Liver (tissue), 9 donors: ENCODE results near the gene ARHGAP6. TPM values are rescaled to one million over a fixed set of nuclear protein-coding genes. Genes with fewer than 3 reads are reported as not detected.

ENCODE experiments used
- DNase-seq: peaks from one replicate; pipeline ENCODE4 v3.0.0-alpha.2; 2017; ENCODE audit warnings: low spot score
- H3K27ac ChIP-seq, 2 donors: one replicate each; pipeline ENCODE4 v1.7.0; 2013; ENCODE audit warnings: inconsistent platforms in 2 of 2, low read length in 2 of 2, control low read depth in 1 of 2, low read depth in 1 of 2, mild to moderate bottlenecking in 1 of 2
- H3K27me3 ChIP-seq, 4 donors: one replicate each; pipeline versions ENCODE4 v1.6.1 to v1.7.0; 2013; ENCODE audit warnings: low read length in 3 of 4, inconsistent platforms in 1 of 4, mild to moderate bottlenecking in 1 of 4, moderate library complexity in 1 of 4; ENCODE audit not compliant: control insufficient read depth in 4 of 4, insufficient read depth in 4 of 4
- H3K36me3 ChIP-seq, 4 donors: one replicate each; pipeline versions ENCODE4 v1.6.1 to v1.7.0; 2013; ENCODE audit warnings: low read length in 3 of 4, mild to moderate bottlenecking in 3 of 4, low read depth in 1 of 4, moderate library complexity in 1 of 4; ENCODE audit not compliant: control insufficient read depth in 4 of 4, insufficient read depth in 3 of 4
- H3K4me1 ChIP-seq, 4 donors: one replicate each; pipeline versions ENCODE4 v1.6.1 to v1.7.0; 2013; ENCODE audit warnings: low read length in 3 of 4, mild to moderate bottlenecking in 3 of 4, moderate library complexity in 1 of 4; ENCODE audit not compliant: control insufficient read depth in 4 of 4, insufficient read depth in 4 of 4
- H3K4me3 ChIP-seq, 3 donors: one replicate each; pipeline versions ENCODE4 v1.6.1 to v1.7.0; 2013; ENCODE audit warnings: low read length in 3 of 3, control low read depth in 1 of 3, low read depth in 1 of 3, mild to moderate bottlenecking in 1 of 3
- H3K9ac ChIP-seq, 2 donors: one replicate each; pipeline ENCODE4 v1.7.0; 2013; ENCODE audit warnings: low read length in 2 of 2, mild to moderate bottlenecking in 2 of 2, moderate library complexity in 2 of 2, control low read depth in 1 of 2, low read depth in 1 of 2
- H3K9me3 ChIP-seq, 4 donors: one replicate each; pipeline versions ENCODE4 v1.6.1 to v1.7.0; 2013; ENCODE audit warnings: low read length in 3 of 4; ENCODE audit not compliant: control insufficient read depth in 4 of 4
- EGR1 ChIP-seq, 2 donors: IDR thresholded peaks; 2 replicates each; pipeline ENCODE4 v1.6.1; 2016 to 2018; ENCODE audit warnings: antibody characterized with exemption in 2 of 2, low read depth in 2 of 2
- FOXA1 ChIP-seq: IDR thresholded peaks from 2 replicates; pipeline ENCODE4 v1.6.1; 2016; ENCODE audit warnings: antibody characterized with exemption
- FOXA2 ChIP-seq: IDR thresholded peaks from 2 replicates; pipeline ENCODE4 v1.6.1; 2016; ENCODE audit warnings: antibody characterized with exemption
- GABPA ChIP-seq, 2 donors: IDR thresholded peaks in 1 of 2; conservative IDR thresholded peaks in 1 of 2; 2 replicates each; pipeline ENCODE4 v1.6.1; 2016; ENCODE audit warnings: antibody characterized with exemption in 2 of 2, mild to moderate bottlenecking in 1 of 2, moderate library complexity in 1 of 2
- HNF4A ChIP-seq, 2 donors: conservative IDR thresholded peaks; 2 replicates each; pipeline ENCODE4 v1.6.1; 2016; ENCODE audit warnings: antibody characterized with exemption in 2 of 2, mild to moderate bottlenecking in 2 of 2
- HNF4G ChIP-seq: IDR thresholded peaks from 2 replicates; pipeline ENCODE4 v1.6.1; 2016; ENCODE audit warnings: antibody characterized with exemption
- JUND ChIP-seq, 2 donors: IDR thresholded peaks; 2 replicates each; pipeline ENCODE4 v1.6.1; 2016; ENCODE audit warnings: antibody characterized with exemption in 2 of 2
- NR2F2 ChIP-seq: IDR thresholded peaks from 2 replicates; pipeline ENCODE4 v1.6.1; 2016; ENCODE audit warnings: antibody characterized with exemption
- RAD21 ChIP-seq, 2 donors: IDR thresholded peaks; 2 replicates each; pipeline ENCODE4 v1.6.1; 2016; ENCODE audit warnings: antibody characterized with exemption in 2 of 2, mild to moderate bottlenecking in 2 of 2
- RXRA ChIP-seq, 2 donors: IDR thresholded peaks; 2 replicates each; pipeline ENCODE4 v1.6.1; 2017 to 2018; ENCODE audit warnings: antibody characterized with exemption in 2 of 2, mild to moderate bottlenecking in 1 of 2
- SP1 ChIP-seq: IDR thresholded peaks from 2 replicates; pipeline ENCODE4 v1.6.1; 2018; ENCODE audit warnings: antibody characterized with exemption, mild to moderate bottlenecking
- TAF1 ChIP-seq: conservative IDR thresholded peaks from 2 replicates; pipeline ENCODE4 v1.6.1; 2016; ENCODE audit warnings: antibody characterized with exemption, mild to moderate bottlenecking
- YY1 ChIP-seq: IDR thresholded peaks from 2 replicates; pipeline ENCODE4 v1.6.1; 2016; ENCODE audit warnings: antibody characterized with exemption, mild to moderate bottlenecking
- WGBS: extraction: QIAGEN DNeasy Blood & Tissue Kit; methylation state at CpG from one replicate; pipeline ENCODE4 v1.1.7; 2013; 5-methylcytosine and 5-hydroxymethylcytosine counted together
- polyA plus RNA-seq, 2 donors: library from polyadenylated mRNA; stranded (reverse) in 1 of 2; unstranded in 1 of 2; fragments of 200-250 nt in 1 of 2; fragments of >200 nt in 1 of 2; fragmentation: Nextera tagmentation in 1 of 2; extraction: Ambion mirVana in 1 of 2; gene quantifications; one replicate each; pipeline versions ENCODE4 v1.2.1 to v1.2.3, GENCODE V29; 2013 to 2015
- total RNA-seq, 2 donors: library from RNA; depleted of rRNA; stranded (reverse); fragments of >200 nt; gene quantifications; one replicate each; pipeline ENCODE4 v1.2.3, GENCODE V29; 2014
- TF ChIP-seq, protein P1 (sequence below): IDR thresholded peaks from 2 replicates; pipeline ENCODE4 v1.6.1; 2016; ENCODE audit warnings: antibody characterized with exemption
- TF ChIP-seq, protein P2 (sequence below): IDR thresholded peaks from 2 replicates; pipeline ENCODE4 v1.6.1; 2016; ENCODE audit warnings: antibody characterized with exemption, mild to moderate bottlenecking
- TF ChIP-seq, protein P3 (sequence below): IDR thresholded peaks from 2 replicates; pipeline ENCODE4 v1.6.1; 2016; ENCODE audit warnings: antibody characterized with exemption
- TF ChIP-seq, protein P4 (sequence below): IDR thresholded peaks from 2 replicates; pipeline ENCODE4 v1.6.1; 2016; ENCODE audit warnings: antibody characterized with exemption
- TF ChIP-seq, protein P5 (sequence below): fragments of 150-350 bp; IDR thresholded peaks from 2 replicates; pipeline ENCODE4 v1.5.1; 2017; ENCODE audit warnings: improper control_type of control experiment, low read depth, low read length; ENCODE audit not compliant: missing input control
- donor health status: healthy.
- donor health status: healthy.
- donor health status: healthy.
- donor health status: healthy.
- donor health status: healthy.

ARHGAP6 gene
- total and polyA plus RNA-seq, 4 donors, result 0.10 to 2.2 (median 0.65) TPM

DNA sequence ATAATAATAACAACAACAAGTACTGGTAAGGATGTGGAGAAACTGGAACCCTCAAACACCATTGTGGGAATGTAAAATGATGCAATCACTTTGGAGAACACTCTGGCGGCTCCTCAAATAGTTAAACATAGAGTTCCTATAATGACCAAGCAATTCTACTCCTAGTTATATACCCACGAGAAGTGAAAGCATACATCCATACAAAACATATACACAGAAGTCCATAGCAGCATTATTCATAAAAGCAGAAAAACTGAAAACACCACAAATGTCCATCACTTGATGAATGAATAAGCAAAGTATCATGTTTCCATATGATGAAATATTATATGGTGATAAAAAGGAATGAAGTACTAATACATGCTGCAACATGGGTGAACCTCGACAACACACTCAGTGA, 255.8 kb downstream of the ARHGAP6 start:
- no peak for DNase-seq
- H3K36me3 ChIP-seq, result no peaks in the 10 kb centered on the region
- no peaks in the 10 kb centered on the region for H3K4me1 ChIP-seq
- WGBS, result 90% methylated on average over 3 of the region's 3 CpGs
- no peaks in the 10 kb centered on the region for H3K9me3 ChIP-seq
- no peak overlapping the region for H3K27ac ChIP-seq
- H3K27me3 ChIP-seq, result peaks cover 0 to 2% (median 0%) of the 10 kb centered on the region in 4 donors
- no peak overlapping the region for H3K4me3 ChIP-seq
- H3K9ac ChIP-seq, result no peak overlapping the region
- TF ChIP-seq FOXA2 (no peak), JUND (IDR thresholded peaks at IDR 0.05) (no peak), NR2F2 (no peak)
- TF ChIP-seq, protein P1, sequence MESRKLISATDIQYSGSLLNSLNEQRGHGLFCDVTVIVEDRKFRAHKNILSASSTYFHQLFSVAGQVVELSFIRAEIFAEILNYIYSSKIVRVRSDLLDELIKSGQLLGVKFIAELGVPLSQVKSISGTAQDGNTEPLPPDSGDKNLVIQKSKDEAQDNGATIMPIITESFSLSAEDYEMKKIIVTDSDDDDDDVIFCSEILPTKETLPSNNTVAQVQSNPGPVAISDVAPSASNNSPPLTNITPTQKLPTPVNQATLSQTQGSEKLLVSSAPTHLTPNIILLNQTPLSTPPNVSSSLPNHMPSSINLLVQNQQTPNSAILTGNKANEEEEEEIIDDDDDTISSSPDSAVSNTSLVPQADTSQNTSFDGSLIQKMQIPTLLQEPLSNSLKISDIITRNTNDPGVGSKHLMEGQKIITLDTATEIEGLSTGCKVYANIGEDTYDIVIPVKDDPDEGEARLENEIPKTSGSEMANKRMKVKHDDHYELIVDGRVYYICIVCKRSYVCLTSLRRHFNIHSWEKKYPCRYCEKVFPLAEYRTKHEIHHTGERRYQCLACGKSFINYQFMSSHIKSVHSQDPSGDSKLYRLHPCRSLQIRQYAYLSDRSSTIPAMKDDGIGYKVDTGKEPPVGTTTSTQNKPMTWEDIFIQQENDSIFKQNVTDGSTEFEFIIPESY, result no peak
- TF ChIP-seq, protein P2, sequence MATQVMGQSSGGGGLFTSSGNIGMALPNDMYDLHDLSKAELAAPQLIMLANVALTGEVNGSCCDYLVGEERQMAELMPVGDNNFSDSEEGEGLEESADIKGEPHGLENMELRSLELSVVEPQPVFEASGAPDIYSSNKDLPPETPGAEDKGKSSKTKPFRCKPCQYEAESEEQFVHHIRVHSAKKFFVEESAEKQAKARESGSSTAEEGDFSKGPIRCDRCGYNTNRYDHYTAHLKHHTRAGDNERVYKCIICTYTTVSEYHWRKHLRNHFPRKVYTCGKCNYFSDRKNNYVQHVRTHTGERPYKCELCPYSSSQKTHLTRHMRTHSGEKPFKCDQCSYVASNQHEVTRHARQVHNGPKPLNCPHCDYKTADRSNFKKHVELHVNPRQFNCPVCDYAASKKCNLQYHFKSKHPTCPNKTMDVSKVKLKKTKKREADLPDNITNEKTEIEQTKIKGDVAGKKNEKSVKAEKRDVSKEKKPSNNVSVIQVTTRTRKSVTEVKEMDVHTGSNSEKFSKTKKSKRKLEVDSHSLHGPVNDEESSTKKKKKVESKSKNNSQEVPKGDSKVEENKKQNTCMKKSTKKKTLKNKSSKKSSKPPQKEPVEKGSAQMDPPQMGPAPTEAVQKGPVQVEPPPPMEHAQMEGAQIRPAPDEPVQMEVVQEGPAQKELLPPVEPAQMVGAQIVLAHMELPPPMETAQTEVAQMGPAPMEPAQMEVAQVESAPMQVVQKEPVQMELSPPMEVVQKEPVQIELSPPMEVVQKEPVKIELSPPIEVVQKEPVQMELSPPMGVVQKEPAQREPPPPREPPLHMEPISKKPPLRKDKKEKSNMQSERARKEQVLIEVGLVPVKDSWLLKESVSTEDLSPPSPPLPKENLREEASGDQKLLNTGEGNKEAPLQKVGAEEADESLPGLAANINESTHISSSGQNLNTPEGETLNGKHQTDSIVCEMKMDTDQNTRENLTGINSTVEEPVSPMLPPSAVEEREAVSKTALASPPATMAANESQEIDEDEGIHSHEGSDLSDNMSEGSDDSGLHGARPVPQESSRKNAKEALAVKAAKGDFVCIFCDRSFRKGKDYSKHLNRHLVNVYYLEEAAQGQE, result no peak

DNA sequence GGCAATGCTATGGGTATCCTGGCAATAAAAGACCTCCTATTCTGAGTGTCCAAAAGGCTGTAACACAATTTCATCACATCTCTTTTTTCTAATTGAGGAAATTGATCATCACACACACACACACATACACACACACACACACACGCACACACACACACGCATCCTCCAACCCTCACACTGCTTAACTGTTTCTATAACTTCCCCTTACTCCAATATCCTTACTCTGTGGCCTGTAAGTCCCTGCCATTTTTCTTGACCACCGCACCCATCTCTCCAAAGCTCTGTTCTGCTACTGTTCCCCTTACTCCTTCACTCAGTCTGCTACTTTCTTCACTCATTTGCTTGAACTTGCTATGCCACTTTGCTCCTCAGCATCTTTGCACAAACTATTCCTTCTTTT, 256.9 kb downstream of the ARHGAP6 start:
- TF ChIP-seq FOXA1, result no peak
- TF ChIP-seq, protein P1, result no peak
- TF ChIP-seq, protein P2, result no peak
- no peak for TF ChIP-seq RXRA (IDR thresholded peaks at IDR 0.05)
- no peak for TF ChIP-seq HNF4A (conservative IDR thresholded peaks at IDR 0.05)
- TF ChIP-seq TAF1, result no peak
- TF ChIP-seq RAD21 (IDR thresholded peaks at IDR 0.05), result no peak
- TF ChIP-seq JUND (IDR thresholded peaks at IDR 0.05), result no peak
- TF ChIP-seq, protein P3, sequence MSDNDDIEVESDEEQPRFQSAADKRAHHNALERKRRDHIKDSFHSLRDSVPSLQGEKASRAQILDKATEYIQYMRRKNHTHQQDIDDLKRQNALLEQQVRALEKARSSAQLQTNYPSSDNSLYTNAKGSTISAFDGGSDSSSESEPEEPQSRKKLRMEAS, result no peak
- no peak for TF ChIP-seq EGR1 (IDR thresholded peaks at IDR 0.05; ENCODE audit: low read depth in 2 of 2)
- no peak for TF ChIP-seq YY1
- TF ChIP-seq HNF4G, result no peak
- TF ChIP-seq NR2F2, result no peak
- no peak for TF ChIP-seq FOXA2
- no peak for TF ChIP-seq SP1
- TF ChIP-seq, protein P4, sequence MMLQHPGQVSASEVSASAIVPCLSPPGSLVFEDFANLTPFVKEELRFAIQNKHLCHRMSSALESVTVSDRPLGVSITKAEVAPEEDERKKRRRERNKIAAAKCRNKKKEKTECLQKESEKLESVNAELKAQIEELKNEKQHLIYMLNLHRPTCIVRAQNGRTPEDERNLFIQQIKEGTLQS, result no peak
- no peak for TF ChIP-seq GABPA (IDR thresholded peaks at IDR 0.05 in 1 of 2, conservative IDR thresholded peaks at IDR 0.05 in 1 of 2)
- TF ChIP-seq, protein P5, sequence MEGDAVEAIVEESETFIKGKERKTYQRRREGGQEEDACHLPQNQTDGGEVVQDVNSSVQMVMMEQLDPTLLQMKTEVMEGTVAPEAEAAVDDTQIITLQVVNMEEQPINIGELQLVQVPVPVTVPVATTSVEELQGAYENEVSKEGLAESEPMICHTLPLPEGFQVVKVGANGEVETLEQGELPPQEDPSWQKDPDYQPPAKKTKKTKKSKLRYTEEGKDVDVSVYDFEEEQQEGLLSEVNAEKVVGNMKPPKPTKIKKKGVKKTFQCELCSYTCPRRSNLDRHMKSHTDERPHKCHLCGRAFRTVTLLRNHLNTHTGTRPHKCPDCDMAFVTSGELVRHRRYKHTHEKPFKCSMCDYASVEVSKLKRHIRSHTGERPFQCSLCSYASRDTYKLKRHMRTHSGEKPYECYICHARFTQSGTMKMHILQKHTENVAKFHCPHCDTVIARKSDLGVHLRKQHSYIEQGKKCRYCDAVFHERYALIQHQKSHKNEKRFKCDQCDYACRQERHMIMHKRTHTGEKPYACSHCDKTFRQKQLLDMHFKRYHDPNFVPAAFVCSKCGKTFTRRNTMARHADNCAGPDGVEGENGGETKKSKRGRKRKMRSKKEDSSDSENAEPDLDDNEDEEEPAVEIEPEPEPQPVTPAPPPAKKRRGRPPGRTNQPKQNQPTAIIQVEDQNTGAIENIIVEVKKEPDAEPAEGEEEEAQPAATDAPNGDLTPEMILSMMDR, result no peak
- H3K27ac ChIP-seq, result no peak overlapping the region
- peaks cover 0 to 2% (median 0%) of the 10 kb centered on the region in 4 donors for H3K27me3 ChIP-seq
- 95% methylated on average over 3 of the region's 3 CpGs for WGBS
- no peak for DNase-seq
- H3K4me1 ChIP-seq, result no peaks in the 10 kb centered on the region
- no peaks in the 10 kb centered on the region for H3K9me3 ChIP-seq
- peaks cover 0 to 2% (median 0%) of the 10 kb centered on the region in 4 donors for H3K36me3 ChIP-seq
- H3K9ac ChIP-seq, result no peak overlapping the region
- no peak overlapping the region for H3K4me3 ChIP-seq
